ENCODE results near the gene ARMC3.

DNA sequence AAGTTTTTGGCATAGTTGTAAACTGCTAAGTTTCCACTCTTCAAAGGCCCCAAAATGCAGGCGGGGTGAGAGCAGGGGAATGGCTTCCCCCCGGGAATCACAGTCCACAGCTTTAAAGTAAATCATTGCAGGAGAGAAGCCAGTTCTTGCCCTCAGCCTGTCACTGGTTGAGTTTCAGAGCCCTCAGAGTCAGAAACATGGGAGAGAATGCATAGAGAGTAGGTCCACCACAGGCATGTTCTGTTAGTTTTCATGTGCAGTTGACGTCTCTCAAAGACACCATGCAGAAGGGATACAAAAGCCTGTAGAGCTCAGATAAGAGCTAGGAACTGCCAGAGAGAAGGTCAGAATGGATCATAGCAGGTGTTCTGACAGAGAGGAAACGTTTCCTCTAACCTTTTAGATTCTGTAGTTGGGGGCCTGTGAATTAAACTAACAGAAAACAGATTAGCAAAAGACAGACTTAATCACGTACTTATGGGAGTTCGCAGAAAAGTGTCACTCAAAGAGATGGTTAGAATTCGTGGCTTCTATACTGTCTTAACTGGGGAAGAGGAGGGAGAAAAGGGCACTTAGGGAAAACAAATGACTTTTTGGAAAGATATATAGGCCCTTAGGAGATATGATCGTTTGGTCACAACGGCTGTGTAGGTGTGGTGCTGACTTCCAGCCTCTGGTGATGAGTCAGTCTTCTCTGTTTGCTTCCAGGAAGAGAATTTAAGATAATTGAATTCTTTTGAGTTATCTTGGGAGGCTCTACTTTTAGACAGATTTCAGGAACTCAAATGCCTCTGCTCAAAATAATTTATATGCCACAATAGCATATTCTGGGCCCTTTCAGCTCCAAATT, 119.6 kb downstream of the ARMC3 start:
- TF ChIP-seq, protein P1, sequence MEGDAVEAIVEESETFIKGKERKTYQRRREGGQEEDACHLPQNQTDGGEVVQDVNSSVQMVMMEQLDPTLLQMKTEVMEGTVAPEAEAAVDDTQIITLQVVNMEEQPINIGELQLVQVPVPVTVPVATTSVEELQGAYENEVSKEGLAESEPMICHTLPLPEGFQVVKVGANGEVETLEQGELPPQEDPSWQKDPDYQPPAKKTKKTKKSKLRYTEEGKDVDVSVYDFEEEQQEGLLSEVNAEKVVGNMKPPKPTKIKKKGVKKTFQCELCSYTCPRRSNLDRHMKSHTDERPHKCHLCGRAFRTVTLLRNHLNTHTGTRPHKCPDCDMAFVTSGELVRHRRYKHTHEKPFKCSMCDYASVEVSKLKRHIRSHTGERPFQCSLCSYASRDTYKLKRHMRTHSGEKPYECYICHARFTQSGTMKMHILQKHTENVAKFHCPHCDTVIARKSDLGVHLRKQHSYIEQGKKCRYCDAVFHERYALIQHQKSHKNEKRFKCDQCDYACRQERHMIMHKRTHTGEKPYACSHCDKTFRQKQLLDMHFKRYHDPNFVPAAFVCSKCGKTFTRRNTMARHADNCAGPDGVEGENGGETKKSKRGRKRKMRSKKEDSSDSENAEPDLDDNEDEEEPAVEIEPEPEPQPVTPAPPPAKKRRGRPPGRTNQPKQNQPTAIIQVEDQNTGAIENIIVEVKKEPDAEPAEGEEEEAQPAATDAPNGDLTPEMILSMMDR (IDR thresholded peaks at IDR 0.05) = no peak
- no peak for TF ChIP-seq POLR2A (IDR thresholded peaks at IDR 0.05)

All from adrenal gland (tissue), 5 donors.